WERI-Rb-1 (cell line): ENCODE data around the gene DIP2B.

ENCODE experiments used
- DNase-seq: peaks from one replicate; pipeline ENCODE4 v3.0.0-alpha.2; 2020
- H3K27ac ChIP-seq: fragments of 250-450 bp; sonication (Bioruptor Pico); 2 replicates; pipeline ENCODE4 v1.5.1; 2020; ENCODE audit warnings: mild to moderate bottlenecking, moderate library complexity
- H3K27me3 ChIP-seq: fragments of 250-450 bp; sonication (Bioruptor Pico); 2 replicates; pipeline ENCODE4 v1.5.1; 2021; ENCODE audit warnings: mild to moderate bottlenecking, low read depth, moderate library complexity; ENCODE audit not compliant: insufficient read depth, severe bottlenecking
- H3K36me3 ChIP-seq: fragments of 250-450 bp; sonication (Bioruptor Pico); 2 replicates; pipeline ENCODE4 v1.5.1; 2020; ENCODE audit warnings: mild to moderate bottlenecking, moderate library complexity
- H3K4me3 ChIP-seq: 2 replicates; pipeline ENCODE4 v1.5.1; 2011; ENCODE audit warnings: low read depth, mild to moderate bottlenecking, control low read depth, low read length
- H3K9me3 ChIP-seq: fragments of 250-450 bp; sonication (Bioruptor Pico); 2 replicates; pipeline ENCODE4 v1.5.1; 2021; ENCODE audit warnings: mild to moderate bottlenecking, moderate library complexity; ENCODE audit not compliant: severe bottlenecking
- CTCF ChIP-seq: IDR thresholded peaks from 2 replicates; pipeline ENCODE4 v1.5.1; 2011; ENCODE audit warnings: low read depth, mild to moderate bottlenecking, control low read depth, inconsistent platforms, low read length

Gene DIP2B

GRCh38 chr12:50745861-50746260, 241.1 kb downstream of the DIP2B start:
- TF ChIP-seq CTCF: no peak
- H3K27me3 ChIP-seq: no peaks in the 10 kb centered on the region
- no peak overlapping the region for H3K27ac ChIP-seq
- peaks cover 4% of the 10 kb centered on the region for H3K9me3 ChIP-seq
- peaks cover 36% of the 10 kb centered on the region for H3K36me3 ChIP-seq
- DNase-seq: no peak
- no peak overlapping the region for H3K4me3 ChIP-seq

DNA sequence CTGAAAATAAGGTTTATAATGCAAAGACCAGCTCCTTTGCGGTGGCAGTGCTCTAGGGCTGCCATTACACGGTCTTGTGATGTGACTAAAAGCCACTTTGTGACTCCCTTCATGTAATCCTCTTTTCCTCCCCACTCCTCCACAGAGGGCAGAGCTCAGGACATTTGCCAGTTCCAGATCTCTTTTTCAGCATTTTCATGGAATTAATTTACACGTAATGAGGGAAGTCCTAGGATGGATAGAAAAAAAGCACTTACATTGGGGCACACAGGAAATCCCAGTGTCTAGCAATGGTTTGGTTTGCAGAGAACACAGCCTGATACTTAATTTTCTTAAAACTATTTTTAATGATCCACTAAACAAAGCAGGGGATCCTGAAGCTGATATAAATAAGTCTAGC, 241.6 kb downstream of the DIP2B start:
- H3K4me3 ChIP-seq: no peak overlapping the region
- peaks cover 30% of the 10 kb centered on the region for H3K36me3 ChIP-seq
- H3K9me3 ChIP-seq: peaks cover 5% of the 10 kb centered on the region
- no peaks in the 10 kb centered on the region for H3K27me3 ChIP-seq
- no peak overlapping the region for H3K27ac ChIP-seq
- DNase-seq: no peak
- no peak for TF ChIP-seq CTCF

- H3K36me3 ChIP-seq: peaks cover 21% of the 10 kb centered on the region
- no peak for DNase-seq
- no peak for TF ChIP-seq CTCF
Observed at GRCh38 chr12:50747817-50748216, 243.0 kb downstream of the DIP2B start.

GRCh38 chr12:50749459-50749882, 244.7 kb downstream of the DIP2B start:
- Histone ChIP-seq H3K27ac (no peak overlapping the region), H3K36me3 (peaks cover 17% of the 10 kb centered on the region), H3K27me3 (no peaks in the 10 kb centered on the region), H3K9me3 (peaks cover 5% of the 10 kb centered on the region), H3K4me3 (no peak overlapping the region)
- no peak for TF ChIP-seq CTCF
- no peak for DNase-seq

More at GRCh38 chr12:50747817-50748216, 243.0 kb downstream of the DIP2B start:
- Histone ChIP-seq H3K4me3 (no peak overlapping the region), H3K27ac (no peak overlapping the region), H3K27me3 (no peaks in the 10 kb centered on the region), H3K9me3 (peaks cover 5% of the 10 kb centered on the region)

GRCh38 chr12:50750366-50750765, 245.6 kb downstream of the DIP2B start:
- peaks cover 5% of the 10 kb centered on the region for H3K9me3 ChIP-seq
- no peak overlapping the region for H3K4me3 ChIP-seq
- peaks cover 17% of the 10 kb centered on the region for H3K36me3 ChIP-seq
- H3K27me3 ChIP-seq: no peaks in the 10 kb centered on the region
- no peak for DNase-seq
- no peak for TF ChIP-seq CTCF
- H3K27ac ChIP-seq: no peak overlapping the region

GRCh38 chr12:50751948-50752721, 247.3 kb downstream of the DIP2B start:
- H3K36me3 ChIP-seq: peaks cover 13% of the 10 kb centered on the region
- DNase-seq: no peak

More at GRCh38 chr12:50751948-50752721, 247.3 kb downstream of the DIP2B start:
- no peak for TF ChIP-seq CTCF
- Histone ChIP-seq H3K4me3 (no peak overlapping the region), H3K9me3 (peaks cover 5% of the 10 kb centered on the region), H3K27me3 (no peaks in the 10 kb centered on the region), H3K27ac (no peak overlapping the region)
